Measurements from ENCODE around the gene CCNE1. TPM values are rescaled to one million over a fixed set of nuclear protein-coding genes. Genes with fewer than 3 reads are reported as not detected.

Gene CCNE1
- total RNA-seq, 1 donor from 2014 or later: not detected

DNA sequence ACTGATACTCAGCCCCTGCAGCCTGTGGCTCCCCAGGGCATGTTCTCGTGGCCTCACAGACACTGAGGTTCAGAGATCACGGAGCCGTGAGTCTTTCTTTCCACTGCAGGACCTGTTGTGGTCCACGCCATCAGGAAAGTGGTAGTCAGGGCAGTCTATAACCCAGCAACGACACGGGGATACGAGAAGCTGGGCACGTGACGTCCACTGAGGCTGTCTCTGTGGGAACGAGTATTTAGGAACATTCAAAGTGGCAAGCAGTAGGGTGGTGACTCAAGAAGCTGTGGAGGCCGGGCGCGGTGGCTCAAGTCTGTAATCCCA is 29.6 kb upstream of the CCNE1 start:
- TF ChIP-seq, protein P1, sequence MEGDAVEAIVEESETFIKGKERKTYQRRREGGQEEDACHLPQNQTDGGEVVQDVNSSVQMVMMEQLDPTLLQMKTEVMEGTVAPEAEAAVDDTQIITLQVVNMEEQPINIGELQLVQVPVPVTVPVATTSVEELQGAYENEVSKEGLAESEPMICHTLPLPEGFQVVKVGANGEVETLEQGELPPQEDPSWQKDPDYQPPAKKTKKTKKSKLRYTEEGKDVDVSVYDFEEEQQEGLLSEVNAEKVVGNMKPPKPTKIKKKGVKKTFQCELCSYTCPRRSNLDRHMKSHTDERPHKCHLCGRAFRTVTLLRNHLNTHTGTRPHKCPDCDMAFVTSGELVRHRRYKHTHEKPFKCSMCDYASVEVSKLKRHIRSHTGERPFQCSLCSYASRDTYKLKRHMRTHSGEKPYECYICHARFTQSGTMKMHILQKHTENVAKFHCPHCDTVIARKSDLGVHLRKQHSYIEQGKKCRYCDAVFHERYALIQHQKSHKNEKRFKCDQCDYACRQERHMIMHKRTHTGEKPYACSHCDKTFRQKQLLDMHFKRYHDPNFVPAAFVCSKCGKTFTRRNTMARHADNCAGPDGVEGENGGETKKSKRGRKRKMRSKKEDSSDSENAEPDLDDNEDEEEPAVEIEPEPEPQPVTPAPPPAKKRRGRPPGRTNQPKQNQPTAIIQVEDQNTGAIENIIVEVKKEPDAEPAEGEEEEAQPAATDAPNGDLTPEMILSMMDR (IDR thresholded peaks at IDR 0.05): no peak
- intact Hi-C loops (cut with DNase I): no loop called here
- no peaks in the 10 kb centered on the region for H3K27me3 ChIP-seq

DNA sequence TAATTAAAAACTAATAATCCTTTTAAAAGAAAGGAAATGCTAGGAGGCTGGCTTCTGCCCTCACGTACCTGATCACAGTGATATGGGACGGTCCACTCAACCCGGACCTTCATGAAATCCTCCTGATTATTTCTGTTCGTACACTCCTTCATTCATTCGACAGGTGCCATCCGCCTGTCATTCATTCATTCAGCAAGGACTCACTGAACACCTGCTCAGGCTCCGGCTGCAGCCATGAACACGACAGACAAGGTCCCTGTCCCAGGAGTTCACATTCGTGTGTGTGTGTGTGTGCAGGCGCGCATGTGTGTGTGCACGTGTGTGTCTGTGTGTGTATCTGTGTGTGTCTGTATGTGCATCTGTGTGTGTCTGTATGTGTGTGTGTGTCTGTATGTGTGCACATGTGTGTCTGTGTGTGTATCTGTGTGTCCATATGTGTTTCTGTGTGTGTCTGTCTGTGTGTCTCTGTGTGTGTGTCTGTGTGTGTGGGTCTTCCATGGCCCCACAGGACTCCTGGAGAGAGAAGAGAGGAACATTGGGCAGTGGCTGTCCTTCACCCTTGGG is 28.1 kb upstream of the CCNE1 start:
- Histone ChIP-seq H3K4me3 (no peak overlapping the region), H3K36me3 (no peaks in the 10 kb centered on the region), H3K9me3 (no peaks in the 10 kb centered on the region), H3K27me3 (no peaks in the 10 kb centered on the region), H3K27ac (no peak overlapping the region), H3K4me1 (no peaks in the 10 kb centered on the region)
- intact Hi-C loops (cut with DNase I): no loop called here
- DNase-seq (ENCODE audit: low spot score in 2 of 2): no peak
- TF ChIP-seq, protein P1 (IDR thresholded peaks at IDR 0.05): no peak

More for the DNA sequence above, 29.6 kb upstream of the CCNE1 start:
- Histone ChIP-seq H3K4me1 (no peaks in the 10 kb centered on the region), H3K27ac (no peak overlapping the region), H3K4me3 (no peak overlapping the region), H3K9me3 (no peaks in the 10 kb centered on the region), H3K36me3 (no peaks in the 10 kb centered on the region)
- DNase-seq (ENCODE audit: low spot score in 2 of 2): no peak

DNA sequence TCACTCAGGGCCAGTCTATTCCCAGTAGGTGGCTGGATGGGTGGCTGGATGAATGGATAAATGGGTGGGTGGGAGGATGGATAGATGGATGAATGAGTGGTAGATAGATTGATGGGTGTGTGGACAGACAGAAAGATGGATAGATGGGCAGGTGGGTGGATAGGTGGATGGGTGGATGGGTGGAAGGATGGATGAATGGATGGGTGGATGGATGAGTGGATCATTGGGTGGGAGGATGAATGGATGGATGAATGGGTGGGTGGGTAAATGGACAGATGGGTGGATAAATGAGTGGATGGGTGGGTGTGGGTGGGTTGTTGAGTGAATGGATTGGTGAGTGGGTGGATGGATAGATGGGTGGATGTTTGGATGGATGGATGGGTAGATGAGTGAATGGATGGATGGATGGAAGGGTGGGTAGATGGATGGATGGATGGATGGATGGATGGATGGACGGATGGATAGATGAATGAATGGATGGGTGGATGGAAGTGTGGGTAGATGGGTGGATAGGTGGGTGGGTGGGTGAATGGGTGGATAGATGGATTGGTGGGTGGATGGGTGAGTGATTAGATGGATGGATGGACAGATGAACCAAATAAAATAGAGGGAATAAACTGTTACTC is 27.1 kb upstream of the CCNE1 start:
- DNase-seq (ENCODE audit: low spot score in 2 of 2): no peak
- H3K4me3 ChIP-seq: no peak overlapping the region
- H3K36me3 ChIP-seq: no peaks in the 10 kb centered on the region
- no peak overlapping the region for H3K27ac ChIP-seq
- no peaks in the 10 kb centered on the region for H3K9me3 ChIP-seq
- TF ChIP-seq, protein P1 (IDR thresholded peaks at IDR 0.05): no peak
- no peaks in the 10 kb centered on the region for H3K4me1 ChIP-seq
- intact Hi-C loops (cut with DNase I): no loop called here
- no peaks in the 10 kb centered on the region for H3K27me3 ChIP-seq

DNA sequence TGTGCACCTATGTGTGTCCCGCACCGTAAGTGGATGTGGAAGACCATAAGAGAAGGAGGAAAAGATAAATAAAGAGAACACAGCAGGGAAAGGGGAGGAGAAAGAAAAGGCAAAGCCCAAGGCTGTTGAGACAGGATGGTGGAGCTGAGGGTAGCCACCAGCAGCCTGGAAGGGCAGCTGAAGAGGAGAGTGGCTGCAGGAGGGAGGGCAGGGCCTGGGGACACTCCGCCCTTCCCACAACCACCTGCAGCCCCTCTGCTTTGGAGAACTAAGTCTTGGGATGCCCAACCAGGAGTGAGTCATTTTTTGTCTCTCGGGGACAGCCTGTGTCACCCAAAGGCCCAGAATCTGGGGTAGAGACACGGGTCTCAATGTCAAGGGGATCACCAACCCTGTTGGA is 26.4 kb upstream of the CCNE1 start:
- intact Hi-C loops (cut with DNase I): no loop called here
- Histone ChIP-seq H3K27me3 (no peaks in the 10 kb centered on the region), H3K9me3 (no peaks in the 10 kb centered on the region), H3K27ac (no peak overlapping the region), H3K36me3 (no peaks in the 10 kb centered on the region), H3K4me1 (no peaks in the 10 kb centered on the region), H3K4me3 (no peak overlapping the region)
- no peak for DNase-seq (ENCODE audit: low spot score in 2 of 2)
- TF ChIP-seq, protein P1 (IDR thresholded peaks at IDR 0.05): no peak

DNA sequence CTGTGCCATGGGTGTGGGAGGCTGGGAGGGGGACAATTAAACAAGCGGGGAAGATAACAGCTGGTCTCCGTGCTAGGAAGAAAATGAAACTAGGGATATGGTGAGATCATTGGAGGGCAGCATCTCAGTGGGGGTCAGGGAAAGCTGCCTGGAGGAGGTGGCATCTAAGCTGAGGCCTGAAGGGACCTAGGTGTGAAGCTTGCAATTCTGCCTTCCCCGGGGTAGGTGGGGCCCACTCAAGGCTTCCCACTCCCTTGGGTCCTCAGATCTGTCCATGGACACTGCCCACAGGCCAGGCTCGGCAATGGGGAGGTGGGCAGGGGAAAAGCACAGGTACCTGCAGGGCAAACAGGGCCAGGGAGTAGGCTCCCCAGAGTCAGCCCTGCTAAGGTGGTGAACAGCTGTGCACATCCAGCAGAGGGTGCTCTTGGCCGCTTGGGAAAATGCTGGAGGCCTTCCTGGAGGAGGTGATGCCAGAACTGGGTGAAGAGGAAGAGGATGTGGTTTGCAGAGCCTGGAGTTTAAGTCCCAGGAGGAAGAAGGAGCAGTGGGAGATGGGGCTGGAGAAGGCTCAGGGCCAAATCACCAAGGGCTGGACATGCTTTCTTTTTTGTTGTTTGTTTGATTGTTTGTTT is 25.7 kb upstream of the CCNE1 start:
- TF ChIP-seq, protein P1 (IDR thresholded peaks at IDR 0.05): no peak
- no peak for DNase-seq (ENCODE audit: low spot score in 2 of 2)
- no peaks in the 10 kb centered on the region for H3K27me3 ChIP-seq
- intact Hi-C loops (cut with DNase I): no loop called here
- no peaks in the 10 kb centered on the region for H3K36me3 ChIP-seq
- no peaks in the 10 kb centered on the region for H3K9me3 ChIP-seq
- no peaks in the 10 kb centered on the region for H3K4me1 ChIP-seq
- no peak overlapping the region for H3K4me3 ChIP-seq
- H3K27ac ChIP-seq: no peak overlapping the region
